Measurements from ENCODE around the gene GSS. TPM values are rescaled to one million over a fixed set of nuclear protein-coding genes. Genes with fewer than 3 reads are reported as not detected.
A peak's percentile ranks its signal among the peaks of the same experiment; 100 is the strongest.

Gene GSS
- total and polyA plus RNA-seq, 4 donors = 20.8 to 38.8 (median 35.4) TPM

DNA sequence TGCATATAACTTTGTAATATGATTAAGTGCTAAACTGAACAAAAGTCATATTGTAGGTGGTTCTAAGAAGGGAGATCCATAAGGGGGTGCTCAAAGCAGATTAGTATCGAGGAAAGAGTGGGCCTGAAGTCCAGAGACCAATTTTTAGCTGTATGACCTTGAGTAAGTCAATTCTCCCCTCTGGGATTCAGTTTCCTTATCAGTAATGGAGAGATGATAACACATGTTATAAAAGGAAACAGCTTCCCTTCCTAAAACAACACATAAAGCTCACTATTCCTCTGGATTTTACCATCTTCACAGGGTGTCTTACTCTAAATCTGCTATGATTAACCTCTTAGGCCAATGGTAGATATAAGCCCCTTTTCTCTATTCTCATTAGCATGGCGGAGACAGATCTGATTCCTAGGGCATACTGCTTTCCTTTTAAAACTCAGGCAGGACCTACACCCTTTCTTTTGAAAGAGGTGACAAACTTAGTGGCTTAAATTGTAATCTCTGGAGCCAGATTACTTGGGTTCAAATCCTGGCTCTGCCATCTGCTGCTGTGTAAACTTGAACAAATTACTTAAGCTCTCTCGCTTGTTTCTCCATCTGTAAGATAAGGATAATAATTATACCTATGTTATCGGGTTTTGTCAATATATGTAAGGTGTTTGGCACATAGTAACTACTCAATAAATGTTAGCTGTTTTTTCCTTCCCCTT, 39.7 kb downstream of the GSS start:
- no peak for TF ChIP-seq HNF4G (IDR thresholded peaks at IDR 0.05)
- TF ChIP-seq FOXA1 (IDR thresholded peaks at IDR 0.05) = no peak
- TF ChIP-seq HNF4A (conservative IDR thresholded peaks at IDR 0.05) = no peak
- no peak for TF ChIP-seq CTCF (IDR thresholded peaks at IDR 0.05; ENCODE audit: low read depth, low read length, missing input control)
- TF ChIP-seq GABPA (IDR thresholded peaks at IDR 0.05 in 1 of 2, conservative IDR thresholded peaks at IDR 0.05 in 1 of 2) = no peak
- TF ChIP-seq, protein P1, sequence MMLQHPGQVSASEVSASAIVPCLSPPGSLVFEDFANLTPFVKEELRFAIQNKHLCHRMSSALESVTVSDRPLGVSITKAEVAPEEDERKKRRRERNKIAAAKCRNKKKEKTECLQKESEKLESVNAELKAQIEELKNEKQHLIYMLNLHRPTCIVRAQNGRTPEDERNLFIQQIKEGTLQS (IDR thresholded peaks at IDR 0.05) = no peak
- no peak for TF ChIP-seq YY1 (IDR thresholded peaks at IDR 0.05)
- TF ChIP-seq ZBTB33 (IDR thresholded peaks at IDR 0.05) = no peak
- TF ChIP-seq TAF1 (conservative IDR thresholded peaks at IDR 0.05) = no peak
- no peak for TF ChIP-seq RXRA (IDR thresholded peaks at IDR 0.05)
- no peak for TF ChIP-seq MAX (IDR thresholded peaks at IDR 0.05)
- TF ChIP-seq SP1 (IDR thresholded peaks at IDR 0.05) = no peak
- no peak for TF ChIP-seq JUND (IDR thresholded peaks at IDR 0.05)
- TF ChIP-seq FOXA2 (IDR thresholded peaks at IDR 0.05) = no peak
- TF ChIP-seq, protein P2, sequence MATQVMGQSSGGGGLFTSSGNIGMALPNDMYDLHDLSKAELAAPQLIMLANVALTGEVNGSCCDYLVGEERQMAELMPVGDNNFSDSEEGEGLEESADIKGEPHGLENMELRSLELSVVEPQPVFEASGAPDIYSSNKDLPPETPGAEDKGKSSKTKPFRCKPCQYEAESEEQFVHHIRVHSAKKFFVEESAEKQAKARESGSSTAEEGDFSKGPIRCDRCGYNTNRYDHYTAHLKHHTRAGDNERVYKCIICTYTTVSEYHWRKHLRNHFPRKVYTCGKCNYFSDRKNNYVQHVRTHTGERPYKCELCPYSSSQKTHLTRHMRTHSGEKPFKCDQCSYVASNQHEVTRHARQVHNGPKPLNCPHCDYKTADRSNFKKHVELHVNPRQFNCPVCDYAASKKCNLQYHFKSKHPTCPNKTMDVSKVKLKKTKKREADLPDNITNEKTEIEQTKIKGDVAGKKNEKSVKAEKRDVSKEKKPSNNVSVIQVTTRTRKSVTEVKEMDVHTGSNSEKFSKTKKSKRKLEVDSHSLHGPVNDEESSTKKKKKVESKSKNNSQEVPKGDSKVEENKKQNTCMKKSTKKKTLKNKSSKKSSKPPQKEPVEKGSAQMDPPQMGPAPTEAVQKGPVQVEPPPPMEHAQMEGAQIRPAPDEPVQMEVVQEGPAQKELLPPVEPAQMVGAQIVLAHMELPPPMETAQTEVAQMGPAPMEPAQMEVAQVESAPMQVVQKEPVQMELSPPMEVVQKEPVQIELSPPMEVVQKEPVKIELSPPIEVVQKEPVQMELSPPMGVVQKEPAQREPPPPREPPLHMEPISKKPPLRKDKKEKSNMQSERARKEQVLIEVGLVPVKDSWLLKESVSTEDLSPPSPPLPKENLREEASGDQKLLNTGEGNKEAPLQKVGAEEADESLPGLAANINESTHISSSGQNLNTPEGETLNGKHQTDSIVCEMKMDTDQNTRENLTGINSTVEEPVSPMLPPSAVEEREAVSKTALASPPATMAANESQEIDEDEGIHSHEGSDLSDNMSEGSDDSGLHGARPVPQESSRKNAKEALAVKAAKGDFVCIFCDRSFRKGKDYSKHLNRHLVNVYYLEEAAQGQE (IDR thresholded peaks at IDR 0.05) = no peak
- no peak for TF ChIP-seq EGR1 (IDR thresholded peaks at IDR 0.05; ENCODE audit: low read depth in 2 of 2)
- no peak for TF ChIP-seq RAD21 (IDR thresholded peaks at IDR 0.05)
- TF ChIP-seq NR2F2 (IDR thresholded peaks at IDR 0.05) = no peak
- H3K36me3 ChIP-seq (ENCODE audit: control insufficient read depth in 4 of 4, insufficient read depth in 3 of 4, low read depth in 1 of 4, low read length in 3 of 4) = peaks cover 2 to 28% (median 18%) of the 10 kb centered on the region in 4 donors
- DNase-seq (ENCODE audit: low spot score) = no peak
- 79% methylated on average over 4 of the region's 4 CpGs for WGBS
- H3K27me3 ChIP-seq (ENCODE audit: control insufficient read depth in 4 of 4, insufficient read depth in 4 of 4, low read length in 3 of 4) = no peaks in the 10 kb centered on the region
- H3K9me3 ChIP-seq (ENCODE audit: control insufficient read depth in 4 of 4, low read length in 3 of 4) = no peaks in the 10 kb centered on the region
- peaks cover 7 to 38% (median 27%) of the 10 kb centered on the region in 4 donors for H3K4me1 ChIP-seq (ENCODE audit: control insufficient read depth in 4 of 4, insufficient read depth in 4 of 4, low read length in 3 of 4)
- H3K9ac ChIP-seq (ENCODE audit: low read depth in 1 of 2, low read length in 2 of 2) = no peak overlapping the region
- no peak overlapping the region for H3K4me3 ChIP-seq (ENCODE audit: low read depth in 1 of 3, low read length in 3 of 3)
- peak overlapping the region in 1 of 2 donors; percentile 49 for H3K27ac ChIP-seq (ENCODE audit: low read depth in 1 of 2, low read length in 2 of 2)
